Uterus (tissue), 2 donors: Measurements from ENCODE around the gene RPL32.

Experiments
- CTCF ChIP-seq, 4 experiments: fragments of 200-600 bp in 2 of 4; fragments of 450-650 bp in 2 of 4; sonication (generic) in 2 of 4; IDR thresholded peaks; one replicate each; pipeline ENCODE4 v1.5.1; 2016 to 2019; ENCODE audit warnings: antibody characterized with exemption in 4 of 4, mild to moderate bottlenecking in 2 of 4, moderate library complexity in 1 of 4
- POLR2A ChIP-seq, 2 donors: fragments of 450-650 bp; IDR thresholded peaks; one replicate each; pipeline ENCODE4 v1.6.1; 2016; ENCODE audit warnings: antibody characterized with exemption in 2 of 2, mild to moderate bottlenecking in 1 of 2, moderate library complexity in 1 of 2

- TF ChIP-seq CTCF (IDR thresholded peaks at IDR 0.05) (no peak), POLR2A (IDR thresholded peaks at IDR 0.05) (no peak)
These were observed 584 bp upstream of the RPL32 start for GRCh38 chr3:12841970-12842328.
